Right forelimb (tissue), 1 donor: ENCODE results near the gene LILRB4.
"Not testable (repeated sequence)": the region's sequence is repeated elsewhere in the genome, so short reads cannot be mapped to it uniquely, and the experiment has no call there.

ENCODE experiments used
- DNase-seq: peaks from one replicate; pipeline ENCODE4 v3.0.0-alpha.2; 2018

Gene LILRB4

GRCh38 chr19:54653181-54653809 lies 9.5 kb upstream of the LILRB4 start:
- no peak for DNase-seq

GRCh38 chr19:54654447-54655321 lies 8.1 kb upstream of the LILRB4 start:
- DNase-seq = no peak

- no peak for DNase-seq
These were observed 3.5 kb upstream of the LILRB4 start for GRCh38 chr19:54659300-54659699.

GRCh38 chr19:54660306-54660705 lies 2.5 kb upstream of the LILRB4 start:
- no peak for DNase-seq

- DNase-seq = no peak
These were observed 1.8 kb upstream of the LILRB4 start for GRCh38 chr19:54660964-54661363.

- no peak for DNase-seq
These were observed 821 bp upstream of the LILRB4 start for GRCh38 chr19:54661846-54662481.

- DNase-seq = no peak
These were observed 2.7 kb downstream of the LILRB4 start for GRCh38 chr19:54665530-54665929.

- no peak for DNase-seq
These were observed 4.4 kb downstream of the LILRB4 start for GRCh38 chr19:54667217-54667616.

GRCh38 chr19:54668353-54668752 lies 5.6 kb downstream of the LILRB4 start:
- no peak for DNase-seq

- DNase-seq = no peak
These were observed 8.0 kb downstream of the LILRB4 start for GRCh38 chr19:54670576-54671357.

- DNase-seq = no peak
These were observed 10.4 kb downstream of the LILRB4 start for GRCh38 chr19:54673222-54673621.

- DNase-seq = no peak
These were observed 11.3 kb downstream of the LILRB4 start for GRCh38 chr19:54674021-54674617.

GRCh38 chr19:54676210-54676834 lies 13.5 kb downstream of the LILRB4 start:
- DNase-seq = not testable (repeated sequence)

GRCh38 chr19:54677217-54677616 lies 14.4 kb downstream of the LILRB4 start:
- no peak for DNase-seq

- not testable (repeated sequence) for DNase-seq
These were observed 18.8 kb downstream of the LILRB4 start for GRCh38 chr19:54681596-54681995.

GRCh38 chr19:54682306-54682856 lies 19.6 kb downstream of the LILRB4 start:
- DNase-seq = no peak

- peak; percentile 60 for DNase-seq
These were observed 21.7 kb downstream of the LILRB4 start for GRCh38 chr19:54684527-54684926.

- no peak for DNase-seq
These were observed 29.0 kb downstream of the LILRB4 start for GRCh38 chr19:54691582-54692297.

GRCh38 chr19:54692298-54692615 lies 29.5 kb downstream of the LILRB4 start:
- DNase-seq = no peak

- no peak for DNase-seq
These were observed 31.9 kb downstream of the LILRB4 start for GRCh38 chr19:54694648-54695047.

- no peak for DNase-seq
These were observed 33.3 kb downstream of the LILRB4 start for GRCh38 chr19:54696117-54696548.
